Stimulated activated CD8-positive, alpha-beta memory T cell treated with anti-CD3 and anti-CD28 coated beads, Interleukin-2, amount 100 ng/mL, for 48 hours (primary cell): ENCODE measurements around the gene RIPOR1.
A peak's percentile ranks its signal among the peaks of the same experiment; 100 is the strongest.
"Not testable (repeated sequence)": the region's sequence is repeated elsewhere in the genome, so short reads cannot be mapped to it uniquely, and the experiment has no call there.

Experiments used
- DNase-seq, 2 donors: peaks; one replicate each; pipeline ENCODE4 v3.0.0-alpha.2; 2020; ENCODE audit warnings: low read depth in 2 of 2

The RIPOR1 gene

GRCh38 chr16:67528222-67528869, at the start of gene RIPOR1:
TSS of gene RIPOR1 (plus strand) at chr16:67528829. CDS start at chr16:67538447, 9,618 bp downstream.
- DNase-seq: no peak

- DNase-seq: peak; percentile 98 to 99
Observed at GRCh38 chr16:67480833-67481560, 47.6 kb upstream of the RIPOR1 start, which contains the start of gene ATP6V0D1. TSS of gene ATP6V0D1 (minus strand) at chr16:67481157. CDS start at chr16:67481086, 71 bp downstream.

- DNase-seq: peak; percentile 24 to 28
Observed at GRCh38 chr16:67481561-67482232, 46.9 kb upstream of the RIPOR1 start.

- DNase-seq: no peak
Observed at GRCh38 chr16:67482233-67482924, 46.2 kb upstream of the RIPOR1 start.

- no peak for DNase-seq
Observed at GRCh38 chr16:67483150-67483549, 45.5 kb upstream of the RIPOR1 start, which contains the start of gene AGRP. TSS of gene AGRP (minus strand) at chr16:67483547. CDS start at chr16:67483398, 149 bp downstream.

- DNase-seq: no peak
Observed at GRCh38 chr16:67483731-67484525, 44.7 kb upstream of the RIPOR1 start.

- DNase-seq: no peak
Observed at GRCh38 chr16:67486805-67487204, 41.8 kb upstream of the RIPOR1 start.

GRCh38 chr16:67487561-67487960, 41.1 kb upstream of the RIPOR1 start:
- not testable (repeated sequence) for DNase-seq

- DNase-seq: no peak
Observed at GRCh38 chr16:67489401-67490083, 39.1 kb upstream of the RIPOR1 start.

- DNase-seq: no peak
Observed at GRCh38 chr16:67490335-67491096, 38.1 kb upstream of the RIPOR1 start.

- DNase-seq: no peak
Observed at GRCh38 chr16:67499106-67499505, 29.5 kb upstream of the RIPOR1 start.

- DNase-seq: no peak
Observed at GRCh38 chr16:67504031-67505021, 24.3 kb upstream of the RIPOR1 start.

GRCh38 chr16:67506468-67506867, 22.2 kb upstream of the RIPOR1 start:
- no peak for DNase-seq

- DNase-seq: no peak
Observed at GRCh38 chr16:67509016-67509415, 19.6 kb upstream of the RIPOR1 start.

GRCh38 chr16:67513892-67514291, 14.7 kb upstream of the RIPOR1 start:
- not testable (repeated sequence) for DNase-seq

- peak in 1 of 2 donors; percentile 72 for DNase-seq
Observed at GRCh38 chr16:67514382-67514828, 14.2 kb upstream of the RIPOR1 start.

GRCh38 chr16:67516296-67517154, 12.1 kb upstream of the RIPOR1 start:
- DNase-seq: no peak

GRCh38 chr16:67517155-67517445, 11.5 kb upstream of the RIPOR1 start:
- DNase-seq: no peak
